Epithelial cell of prostate (primary cell): ENCODE measurements around the gene NELFB.

Experiments used
- DNase-seq: peaks from one replicate; pipeline ENCODE4 v3.0.0-alpha.2; 2011; ENCODE audit warnings: low read depth, low spot score
- H3K27ac ChIP-seq: fragments of 450-650 bp; 2 replicates; pipeline ENCODE4 v1.5.1; 2017; ENCODE audit warnings: mild to moderate bottlenecking

Gene NELFB

DNA sequence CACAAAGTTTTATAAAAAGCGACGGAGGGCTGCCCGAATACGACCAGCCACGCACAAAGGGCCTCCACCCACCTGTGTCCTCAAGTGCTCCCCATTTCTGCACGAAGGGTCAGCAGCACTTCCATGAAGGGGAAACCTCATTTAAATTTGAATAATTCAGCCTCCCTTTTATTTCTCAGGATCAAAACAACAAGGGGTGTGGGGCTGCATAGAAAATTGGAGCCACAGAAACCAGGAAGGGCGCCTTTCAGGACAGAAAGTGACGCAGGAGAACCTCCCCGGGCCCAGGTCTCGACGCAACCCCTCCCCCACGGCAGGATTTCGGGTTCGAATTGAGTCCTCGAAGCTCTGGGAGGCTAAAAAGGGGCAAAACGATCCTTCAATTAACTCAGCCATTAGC, 44.8 kb downstream of the NELFB start:
- no peak overlapping the region for H3K27ac ChIP-seq
- no peak for DNase-seq

- DNase-seq = no peak
- no peak overlapping the region for H3K27ac ChIP-seq
Measured at GRCh38 chr9:137300567-137301080, 45.5 kb downstream of the NELFB start.

- no peak overlapping the region for H3K27ac ChIP-seq
Measured at GRCh38 chr9:137301081-137301947, 46.2 kb downstream of the NELFB start.

GRCh38 chr9:137302118-137302448, 47.0 kb downstream of the NELFB start, which contains the start of gene NRARP:
Gene NRARP, minus strand, starts transcription at chr9:137302271. Its CDS starts 343 bp downstream, at chr9:137301928.
- DNase-seq = no peak
- peak within 1 kb of the TSS; percentile 66 for H3K27ac ChIP-seq

More at GRCh38 chr9:137301081-137301947, 46.2 kb downstream of the NELFB start:
- DNase-seq = no peak

GRCh38 chr9:137302449-137303150, 47.5 kb downstream of the NELFB start:
- peak overlapping the region; percentile 66 for H3K27ac ChIP-seq

GRCh38 chr9:137303151-137303892, 48.2 kb downstream of the NELFB start:
- no peak for DNase-seq
- H3K27ac ChIP-seq = peak overlapping the region; percentile 66

More at GRCh38 chr9:137302449-137303150, 47.5 kb downstream of the NELFB start:
- DNase-seq = no peak

DNA sequence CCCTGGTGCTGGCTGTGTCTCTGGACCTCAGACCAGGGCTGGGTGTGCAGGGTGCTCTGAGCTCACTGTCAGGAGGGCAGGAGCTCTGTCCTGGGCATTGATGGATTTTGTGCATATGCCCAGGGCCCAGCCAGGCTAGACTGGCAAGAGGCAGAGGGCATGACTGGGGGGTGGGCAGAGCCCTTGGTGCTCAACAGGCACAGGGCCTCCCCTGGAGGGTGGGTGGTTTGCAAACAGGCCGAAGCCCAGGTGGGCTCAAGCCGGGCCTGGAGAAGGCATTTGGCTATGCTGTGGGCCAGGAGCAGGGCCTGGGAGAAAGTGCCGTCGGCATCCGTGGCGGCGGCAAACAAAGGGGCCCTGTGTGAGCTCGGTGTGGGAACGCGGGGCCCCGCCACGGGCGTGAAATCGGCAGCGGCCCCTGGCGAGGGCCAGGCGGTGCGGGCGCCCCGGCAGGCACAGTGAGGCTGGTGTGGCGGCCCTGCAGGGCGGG, 48.8 kb downstream of the NELFB start:
- no peak for DNase-seq

GRCh38 chr9:137304383-137305059, 49.4 kb downstream of the NELFB start:
- peak overlapping the region; percentile 43 for H3K27ac ChIP-seq
- no peak for DNase-seq

More for the DNA sequence above, 48.8 kb downstream of the NELFB start:
- H3K27ac ChIP-seq = no peak overlapping the region

DNA sequence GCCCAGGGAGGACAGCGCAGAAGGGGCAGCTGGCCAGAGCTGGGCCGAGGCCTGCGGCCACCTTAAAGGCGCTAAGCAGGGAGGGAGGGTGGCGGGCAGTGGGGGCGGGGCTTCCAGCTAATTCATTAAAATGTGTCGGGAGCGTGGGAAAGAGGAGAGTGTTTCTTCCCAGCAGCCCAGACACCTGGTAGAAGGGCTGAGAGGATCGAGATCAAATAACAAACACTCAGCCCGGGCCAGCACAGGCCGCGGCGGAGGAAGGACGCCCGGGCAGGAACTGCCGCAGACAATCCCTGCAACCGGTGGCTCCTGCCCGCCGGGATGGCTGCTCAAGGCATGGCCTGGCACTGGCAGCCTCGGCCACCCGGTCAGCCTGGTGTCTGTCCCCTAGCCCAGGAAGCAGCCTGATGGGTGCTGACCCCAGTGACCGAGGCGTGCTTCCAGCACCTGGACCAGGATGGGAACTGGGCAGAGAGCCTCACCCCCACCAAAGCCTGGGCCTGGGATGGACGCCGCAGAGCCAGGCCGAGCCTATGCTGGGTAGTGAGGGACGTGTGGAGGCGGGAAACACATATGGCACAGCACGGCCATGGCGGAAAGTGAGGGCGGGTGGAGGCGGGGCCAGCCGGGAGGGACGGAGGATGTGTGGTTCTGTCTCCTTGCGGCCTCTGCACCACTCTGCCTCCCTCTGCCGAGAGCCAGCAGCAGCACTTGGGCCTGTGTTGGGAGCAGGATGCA, 50.1 kb downstream of the NELFB start:
- H3K27ac ChIP-seq = peak overlapping the region; percentile 43
- DNase-seq = no peak

GRCh38 chr9:137305798-137306065, 50.6 kb downstream of the NELFB start:
- DNase-seq = no peak
- H3K27ac ChIP-seq = peak overlapping the region; percentile 43

GRCh38 chr9:137306066-137306849, 51.1 kb downstream of the NELFB start:
- DNase-seq = no peak
- no peak overlapping the region for H3K27ac ChIP-seq

GRCh38 chr9:137306850-137307254, 51.7 kb downstream of the NELFB start:
- DNase-seq = no peak
- no peak overlapping the region for H3K27ac ChIP-seq

- DNase-seq = no peak
- H3K27ac ChIP-seq = no peak overlapping the region
Measured at GRCh38 chr9:137307255-137308056, 52.3 kb downstream of the NELFB start.

DNA sequence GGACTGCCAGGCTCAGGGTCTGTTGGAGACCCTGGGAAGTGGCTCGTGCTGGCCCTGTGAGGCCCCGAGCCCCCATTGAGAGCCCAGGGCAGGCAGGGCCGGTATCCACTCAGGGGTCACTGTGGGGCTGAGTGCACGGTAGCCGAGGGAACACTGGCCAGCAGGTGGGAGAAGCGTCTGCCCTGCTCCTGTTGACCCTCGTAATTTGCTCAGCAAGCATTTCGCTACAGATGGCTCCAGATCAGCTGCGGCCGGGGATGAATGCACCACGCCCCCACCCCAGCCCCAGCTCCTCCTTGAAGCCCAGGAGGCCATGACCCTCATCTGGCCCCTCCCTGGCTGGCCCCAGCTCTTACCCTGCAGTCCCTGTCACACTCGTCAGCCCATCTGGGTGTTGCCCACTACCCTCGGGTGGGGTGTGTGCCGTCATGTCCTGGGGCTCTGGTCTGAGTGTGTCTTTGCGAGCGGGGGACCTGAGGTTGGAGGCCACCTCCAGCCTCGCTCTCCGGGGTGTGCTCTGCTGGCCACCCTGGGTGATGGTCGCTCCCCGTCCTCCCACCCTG, 53.0 kb downstream of the NELFB start:
- no peak overlapping the region for H3K27ac ChIP-seq
- no peak for DNase-seq

- peak overlapping the region; percentile 78 for H3K27ac ChIP-seq
- DNase-seq = no peak
Measured at GRCh38 chr9:137309368-137310188, 54.5 kb downstream of the NELFB start.

DNA sequence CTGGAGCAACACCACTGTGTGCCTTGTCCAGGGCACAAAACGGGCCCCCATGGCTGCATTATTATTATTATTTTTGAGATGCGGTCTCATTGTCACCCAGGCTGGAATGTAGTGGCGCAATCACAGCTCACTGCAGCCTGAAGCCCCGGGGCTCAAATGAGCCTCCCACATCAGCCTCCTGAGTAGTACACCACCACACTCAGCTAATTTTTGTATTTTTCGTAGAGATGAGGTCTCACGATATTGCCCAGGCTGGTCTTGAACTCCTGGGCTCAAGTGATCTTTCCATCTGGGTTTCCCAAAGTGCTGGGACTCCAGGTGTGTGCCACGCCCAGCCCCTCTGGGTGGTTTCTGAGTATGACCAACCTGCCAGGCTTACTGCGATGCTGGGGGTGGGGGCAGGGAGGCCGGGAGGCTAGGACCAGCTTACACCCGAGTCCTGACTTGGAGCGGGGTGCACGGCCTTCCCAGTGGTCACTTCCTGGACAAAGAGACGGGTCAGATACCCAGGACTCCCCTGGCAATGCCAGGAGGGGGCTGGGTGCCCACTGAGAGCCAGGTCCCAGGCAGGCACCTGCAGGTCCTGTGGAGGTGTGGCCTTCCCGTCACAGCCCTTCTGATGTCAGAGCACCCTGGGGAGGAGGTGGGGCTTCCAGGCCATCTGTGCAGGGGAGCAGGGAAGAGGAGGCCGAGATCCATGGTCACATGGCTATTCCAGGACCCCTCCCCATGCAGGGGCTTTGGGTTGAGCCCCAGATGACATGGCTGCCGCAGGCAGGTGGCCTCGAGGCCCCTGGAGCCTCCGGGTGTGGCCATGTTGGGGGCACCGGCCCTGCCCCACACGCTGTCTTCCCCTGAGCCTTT, 55.3 kb downstream of the NELFB start:
- peak overlapping the region; percentile 78 for H3K27ac ChIP-seq
- DNase-seq = no peak
